SK-N-SH (cell line): ENCODE measurements around the gene AREG. TPM values are rescaled to one million over a fixed set of nuclear protein-coding genes. Genes with fewer than 3 reads are reported as not detected.

Source experiments
- CTCF ChIA-PET: fragments of 300-600, 350-600 bp; formaldehyde crosslinking; extraction: SDS; loops from one replicate; lab custom pipeline; 2021; lab: Yijun Ruan, JAX
- POLR2A ChIA-PET: fragments of 350-600 bp; sonication (Branson Sonifier 250); formaldehyde crosslinking; extraction: SDS; loops from one replicate; lab custom pipeline; 2020; ENCODE audit warnings: antibody characterized with exemption, inconsistent platforms; lab: Yijun Ruan, JAX
- DNase-seq: peaks from one replicate; pipeline ENCODE4 v3.0.0; 2012
- H2AFZ ChIP-seq: fragments of 200-600 bp; sonication (generic); 2 replicates; pipeline ENCODE4 v1.8.1; 2016; ENCODE audit warnings: antibody characterized with exemption, mild to moderate bottlenecking, low read depth
- H3F3A ChIP-seq: fragments of 200-600 bp; sonication (generic); replicated peaks from 2 replicates; pipeline ENCODE3; 2016; ENCODE audit warnings: antibody characterized with exemption, mild to moderate bottlenecking; ENCODE audit not compliant: insufficient read depth
- H3K27ac ChIP-seq, 2 experiments: fragments of 200-500 bp in 1 of 2; fragments of 200-600 bp in 1 of 2; sonication (Bioruptor generic) in 1 of 2; sonication (generic), shearing (Covaris generic) in 1 of 2; 2 replicates each; pipeline versions ENCODE4 v1.5.1 to v1.6.1; 2014 to 2016; ENCODE audit warnings: low read depth in 2 of 2, inconsistent platforms in 1 of 2, low read length in 1 of 2, mild to moderate bottlenecking in 1 of 2, mixed read lengths in 1 of 2
- H3K27me3 ChIP-seq: fragments of 200-600 bp; sonication (generic), shearing (Covaris generic); 2 replicates; pipeline ENCODE4 v1.6.1; 2016; ENCODE audit warnings: mixed run types; ENCODE audit not compliant: insufficient read depth
- H3K36me3 ChIP-seq, 2 experiments: fragments of 200-500 bp in 1 of 2; fragments of 200-600 bp in 1 of 2; sonication (Bioruptor generic) in 1 of 2; sonication (generic) in 1 of 2; replicated peaks in 1 of 2; 2 replicates each; pipeline versions ENCODE3 to v1.5.1; 2014 to 2016; ENCODE audit warnings: low read length in 1 of 2, mild to moderate bottlenecking in 1 of 2; ENCODE audit not compliant: insufficient read depth in 2 of 2, control insufficient read depth in 1 of 2
- H3K4me1 ChIP-seq, 2 experiments: fragments of 200-500 bp in 1 of 2; fragments of 200-600 bp in 1 of 2; sonication (Bioruptor generic) in 1 of 2; sonication (generic), shearing (Covaris generic) in 1 of 2; 2 replicates each; pipeline versions ENCODE4 v1.5.1 to v1.6.1; 2014 to 2016; ENCODE audit warnings: low read depth in 1 of 2, low read length in 1 of 2, mixed run types in 1 of 2; ENCODE audit not compliant: insufficient read depth in 2 of 2, control insufficient read depth in 1 of 2
- H3K4me2 ChIP-seq: fragments of 200-600 bp; sonication (generic), shearing (Covaris generic); 2 replicates; pipeline ENCODE4 v1.6.1; 2017; ENCODE audit warnings: mixed run types
- H3K4me3 ChIP-seq, 2 experiments: fragments of 200-500 bp in 1 of 2; fragments of 200-600 bp in 1 of 2; sonication (Bioruptor generic) in 1 of 2; sonication (generic), shearing (Covaris generic) in 1 of 2; 2 replicates each; pipeline versions ENCODE4 v1.5.1 to v1.8.1; 2014 to 2016; ENCODE audit warnings: low read depth in 2 of 2, inconsistent platforms in 1 of 2, low read length in 1 of 2, mild to moderate bottlenecking in 1 of 2, mixed read lengths in 1 of 2, moderate library complexity in 1 of 2
- H3K79me2 ChIP-seq: fragments of 200-600 bp; sonication (generic); 2 replicates; pipeline ENCODE4 v1.8.1; 2017; ENCODE audit warnings: mild to moderate bottlenecking; ENCODE audit not compliant: insufficient read depth
- H3K9ac ChIP-seq: fragments of 200-600 bp; sonication (generic); 2 replicates; pipeline ENCODE4 v1.6.1; 2017; ENCODE audit warnings: mixed run types
- H3K9me2 ChIP-seq: fragments of 200-600 bp; sonication (generic); 2 replicates; pipeline ENCODE4 v1.6.1; 2017; ENCODE audit warnings: mixed run types
- H3K9me3 ChIP-seq: fragments of 200-600 bp; sonication (generic); 2 replicates; pipeline ENCODE4 v1.6.1; 2017; ENCODE audit warnings: mixed run types, mild to moderate bottlenecking, moderate library complexity
- H4K20me1 ChIP-seq: fragments of 200-600 bp; sonication (generic); 2 replicates; pipeline ENCODE4 v1.6.1; 2017; ENCODE audit warnings: mild to moderate bottlenecking, mixed run types; ENCODE audit not compliant: insufficient read depth
- EZH2phosphoT487 ChIP-seq: fragments of 200-600 bp; sonication (generic); IDR thresholded peaks from 2 replicates; pipeline ENCODE4 v1.6.1; 2017; ENCODE audit warnings: low read depth, mixed run types, mild to moderate bottlenecking, antibody characterized with exemption, moderate library complexity, borderline replicate concordance
- IRF3 ChIP-seq: fragments of 150-350 bp; IDR thresholded peaks from 2 replicates; pipeline ENCODE4 v1.6.1; 2016; ENCODE audit warnings: mild to moderate bottlenecking, low read depth, low read length
- MAX ChIP-seq: IDR thresholded peaks from 2 replicates; pipeline ENCODE4 v1.4.0; 2012; ENCODE audit warnings: low read depth
- MXI1 ChIP-seq: IDR thresholded peaks from 2 replicates; pipeline ENCODE4 v1.6.1; 2012; ENCODE audit warnings: mild to moderate bottlenecking, low read depth, low read length, improper control_type of control experiment
- NFIC ChIP-seq: IDR thresholded peaks from 2 replicates; pipeline ENCODE4 v1.4.0; 2012; ENCODE audit warnings: borderline replicate concordance
- NRF1 ChIP-seq: IDR thresholded peaks from 2 replicates; pipeline ENCODE4 v1.6.1; 2012; ENCODE audit warnings: low read depth, mild to moderate bottlenecking, low read length
- PBX3 ChIP-seq: IDR thresholded peaks from 2 replicates; pipeline ENCODE4; 2012
- REST ChIP-seq: IDR thresholded peaks from 2 replicates; pipeline ENCODE4 v1.6.1; 2012; ENCODE audit warnings: mild to moderate bottlenecking, low read depth, low read length, moderate library complexity
- SIN3A ChIP-seq: IDR thresholded peaks from 2 replicates; pipeline ENCODE4 v1.6.1; 2012; ENCODE audit warnings: low read depth, mild to moderate bottlenecking, low read length, moderate library complexity, borderline replicate concordance
- TAF1 ChIP-seq: IDR thresholded peaks from 2 replicates; pipeline ENCODE4 v1.6.1; 2012; ENCODE audit warnings: low read depth, mild to moderate bottlenecking, low read length, moderate library complexity, borderline replicate concordance
- USF2 ChIP-seq: fragments of 150-350 bp; IDR thresholded peaks from 2 replicates; pipeline ENCODE4 v1.6.1; 2017; ENCODE audit warnings: antibody characterized with exemption, low read length, low read depth, borderline replicate concordance
- YY1 ChIP-seq: IDR thresholded peaks from 2 replicates; pipeline ENCODE4 v1.4.0; 2012; ENCODE audit warnings: low read depth, mild to moderate bottlenecking
- WGBS: methylation state at CpG from one replicate; pipeline ENCODE4 v1.1.6; 2017; ENCODE audit warnings: low lambda C conversion rate; 5-methylcytosine and 5-hydroxymethylcytosine counted together
- polyA plus RNA-seq, 3 experiments: library from polyadenylated mRNA; depleted of rRNA; stranded (reverse); fragments of >200 nt; gene quantifications; 2 replicates each; pipeline ENCODE4 v1.2.3, GENCODE V29; 2012

Gene AREG
- polyA plus RNA-seq, 1 of the 3 experiments (the other 2 are of a cell fraction), result not detected

- no peaks in the 10 kb centered on the region for H3K9me3 ChIP-seq
- H3K9me2 ChIP-seq, result no peaks in the 10 kb centered on the region
- H3K4me3 ChIP-seq, result no peak overlapping the region
- H3K27me3 ChIP-seq, result no peaks in the 10 kb centered on the region; the same call in 1 of the 2 replicates
- H3K4me1 ChIP-seq, result no peaks in the 10 kb centered on the region
- no peaks in the 10 kb centered on the region for H3F3A ChIP-seq
- H3K4me2 ChIP-seq, result no peak overlapping the region
- no peak for TF ChIP-seq REST
- no peak for TF ChIP-seq MXI1
- no peak for TF ChIP-seq IRF3
- TF ChIP-seq MAX, result no peak
- no peak for TF ChIP-seq USF2
- no peak for TF ChIP-seq YY1
- TF ChIP-seq NFIC, result no peak
- TF ChIP-seq NRF1, result no peak
- no peak for TF ChIP-seq TAF1
- TF ChIP-seq PBX3, result no peak
- TF ChIP-seq SIN3A, result no peak
- TF ChIP-seq EZH2phosphoT487, result no peak
- POLR2A ChIA-PET, result no interaction called here
- H3K36me3 ChIP-seq, result no peaks in the 10 kb centered on the region
- no peak overlapping the region for H2AFZ ChIP-seq
- 9% methylated on average over 1 of the region's 1 CpG for WGBS
- H4K20me1 ChIP-seq, result no peaks in the 10 kb centered on the region
- DNase-seq, result no peak
- H3K9ac ChIP-seq, result no peak overlapping the region
- H3K79me2 ChIP-seq, result no peaks in the 10 kb centered on the region
- CTCF ChIA-PET, result interaction anchor here (0.6 kb wide), 1 partner anchor 67 kb away, joined by 3 read pairs; no protein-coding TSS in a partner anchor
- H3K27ac ChIP-seq, result no peak overlapping the region
Measured at GRCh38 chr4:74487771-74488170, 42.8 kb downstream of the AREG start.
